Chondrocyte (in vitro differentiated cells): ENCODE measurements around the gene AMBN. TPM values are rescaled to one million over a fixed set of nuclear protein-coding genes. Genes with fewer than 3 reads are reported as not detected.
A peak's percentile ranks its signal among the peaks of the same experiment; 100 is the strongest.

Experiments
- DNase-seq: peaks from one replicate; pipeline ENCODE4 v3.0.0; 2021; ENCODE audit warnings: mixed read lengths, low spot score
- H3K27ac Mint-ChIP-seq: one replicate; pipeline ENCODE4 v1.8.0; 2021; ENCODE audit warnings: mild to moderate bottlenecking, moderate library complexity, mixed read lengths; ENCODE audit not compliant: unreplicated experiment
- H3K27me3 Mint-ChIP-seq: 2 replicates; pipeline ENCODE4 v1.8.0; 2021; ENCODE audit warnings: low read depth, mixed read lengths
- H3K36me3 Mint-ChIP-seq: 2 replicates; pipeline ENCODE4 v1.8.0; 2021; ENCODE audit warnings: low read depth, mixed read lengths
- H3K4me1 Mint-ChIP-seq: 2 replicates; pipeline ENCODE4 v1.8.0; 2021; ENCODE audit warnings: low read depth, mild to moderate bottlenecking, mixed read lengths
- H3K4me3 Mint-ChIP-seq: one replicate; pipeline ENCODE4 v1.8.0; 2021; ENCODE audit warnings: mild to moderate bottlenecking, moderate library complexity, mixed read lengths; ENCODE audit not compliant: unreplicated experiment
- H3K9me3 Mint-ChIP-seq: 2 replicates; pipeline ENCODE4 v1.8.0; 2021; ENCODE audit warnings: low read depth, mixed read lengths
- CTCF ChIP-seq: fragments of 200-600 bp; sonication (generic); IDR thresholded peaks from 2 replicates; pipeline ENCODE4 v1.5.0; 2021; ENCODE audit warnings: antibody characterized with exemption, mild to moderate bottlenecking, moderate library complexity
- long read RNA-seq: library from polyadenylated mRNA; stranded (forward); transcript quantifications from one replicate; pipeline ENCODE4 v2.0.0, GENCODE V29; 2021
- total RNA-seq: library from RNA; stranded (reverse); gene quantifications from 3 replicates; pipeline ENCODE4 v1.2.1, GENCODE V29; 2021

AMBN gene, protein sequence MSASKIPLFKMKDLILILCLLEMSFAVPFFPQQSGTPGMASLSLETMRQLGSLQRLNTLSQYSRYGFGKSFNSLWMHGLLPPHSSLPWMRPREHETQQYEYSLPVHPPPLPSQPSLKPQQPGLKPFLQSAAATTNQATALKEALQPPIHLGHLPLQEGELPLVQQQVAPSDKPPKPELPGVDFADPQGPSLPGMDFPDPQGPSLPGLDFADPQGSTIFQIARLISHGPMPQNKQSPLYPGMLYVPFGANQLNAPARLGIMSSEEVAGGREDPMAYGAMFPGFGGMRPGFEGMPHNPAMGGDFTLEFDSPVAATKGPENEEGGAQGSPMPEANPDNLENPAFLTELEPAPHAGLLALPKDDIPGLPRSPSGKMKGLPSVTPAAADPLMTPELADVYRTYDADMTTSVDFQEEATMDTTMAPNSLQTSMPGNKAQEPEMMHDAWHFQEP
- total RNA-seq = not detected in 3 replicates
- long read RNA-seq = 0 reads

DNA sequence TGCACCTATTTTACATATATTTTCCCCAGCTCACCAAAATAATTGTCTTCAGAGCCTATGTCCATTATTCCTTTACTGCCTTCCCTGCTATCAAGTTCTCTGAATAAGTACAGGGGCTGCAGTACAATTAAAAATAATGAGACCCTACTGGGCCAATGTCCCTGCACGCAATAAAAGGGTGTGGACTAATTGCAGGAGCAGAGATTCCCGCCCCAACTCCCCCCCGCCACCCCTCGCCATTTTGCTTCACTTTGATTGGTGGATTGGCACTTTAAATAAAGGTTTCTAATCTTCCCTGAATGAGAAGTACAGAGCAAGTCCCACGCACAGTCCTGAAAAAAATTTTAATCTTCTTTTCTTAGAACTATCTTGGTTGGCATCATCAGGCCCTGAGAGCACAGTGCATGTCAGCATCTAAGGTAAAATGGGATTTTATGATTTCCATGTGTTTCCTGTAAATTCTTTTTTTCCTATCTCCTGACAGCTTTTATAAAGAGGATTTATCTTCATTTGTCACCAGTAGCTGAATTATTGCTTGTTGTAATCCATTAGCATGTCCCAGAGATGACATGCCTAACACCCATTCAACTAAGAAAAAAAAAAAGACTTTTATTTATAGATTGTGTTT, at the start of gene AMBN:
AMBN (plus strand) TSS at position 302 of the 628 bp plus-strand sequence; CDS start at position 405, 103 bp downstream.
- no peak for DNase-seq
- Mint-ChIP-seq H3K36me3 (no peaks in the 10 kb centered on the region), H3K4me3 (no peak within 1 kb of the TSS), H3K27ac (no peak within 1 kb of the TSS), H3K27me3 (peaks cover 27% of the 10 kb centered on the region), H3K4me1 (no peaks in the 10 kb centered on the region), H3K9me3 (no peaks in the 10 kb centered on the region)
- no peak for TF ChIP-seq CTCF

- no peak overlapping the region for H3K4me3 Mint-ChIP-seq
- no peak overlapping the region for H3K27ac Mint-ChIP-seq
- H3K9me3 Mint-ChIP-seq = no peaks in the 10 kb centered on the region
- peak; percentile 78 for TF ChIP-seq CTCF
- H3K36me3 Mint-ChIP-seq = no peaks in the 10 kb centered on the region
- H3K27me3 Mint-ChIP-seq = peaks cover 26% of the 10 kb centered on the region
- DNase-seq = no peak
- no peaks in the 10 kb centered on the region for H3K4me1 Mint-ChIP-seq
Observed at GRCh38 chr4:70544279-70544868, 47.7 kb upstream of the AMBN start.

- Mint-ChIP-seq H3K27me3 (peaks cover 8% of the 10 kb centered on the region), H3K4me3 (no peak overlapping the region), H3K4me1 (peaks cover 5% of the 10 kb centered on the region), H3K27ac (no peak overlapping the region), H3K9me3 (peaks cover 5% of the 10 kb centered on the region), H3K36me3 (peaks cover 1% of the 10 kb centered on the region)
- TF ChIP-seq CTCF = no peak
- DNase-seq = no peak
Observed at GRCh38 chr4:70556856-70557255, 35.2 kb upstream of the AMBN start.

DNA sequence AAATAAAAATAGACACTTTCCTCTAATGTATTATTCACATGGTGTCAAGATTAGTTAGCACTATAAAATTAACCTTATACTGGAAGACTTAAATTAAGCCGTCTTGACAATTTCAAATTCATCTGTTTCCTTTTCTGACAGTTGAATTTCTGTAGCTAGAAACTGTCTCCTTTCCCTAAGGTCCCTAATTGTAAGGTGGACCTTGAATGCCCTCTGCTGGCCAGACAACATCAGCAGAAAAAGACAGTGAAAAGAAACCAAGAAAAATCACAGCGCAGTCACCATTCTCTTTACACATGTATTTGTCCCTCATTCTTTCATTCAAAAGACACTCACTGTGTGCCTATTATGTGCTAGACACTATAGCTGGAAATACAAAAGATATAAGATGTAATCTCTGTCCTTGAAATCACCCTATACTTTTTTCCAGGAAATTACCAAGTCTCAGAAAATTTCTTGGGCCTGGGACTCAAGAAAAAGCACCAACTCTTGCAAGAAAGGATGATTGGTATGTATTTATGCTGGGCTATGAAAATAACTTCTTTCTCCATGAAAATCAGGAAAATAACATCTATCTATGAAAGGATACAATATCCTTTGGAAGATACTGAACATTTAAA, 32.7 kb upstream of the AMBN start:
- peaks cover 5% of the 10 kb centered on the region for H3K4me1 Mint-ChIP-seq

More for the DNA sequence above, 32.7 kb upstream of the AMBN start:
- TF ChIP-seq CTCF = peak; percentile 86
- Mint-ChIP-seq H3K36me3 (no peaks in the 10 kb centered on the region), H3K27me3 (peaks cover 2% of the 10 kb centered on the region), H3K27ac (no peak overlapping the region), H3K4me3 (no peak overlapping the region), H3K9me3 (peaks cover 5% of the 10 kb centered on the region)
- DNase-seq = no peak
